H9 (cell line): ENCODE results near the gene CDSN. TPM values are rescaled to one million over a fixed set of nuclear protein-coding genes. Genes with fewer than 3 reads are reported as not detected.

Source experiments
- DNase-seq: peaks from one replicate; pipeline ENCODE4 v3.0.0-alpha.2; 2017
- H2AFZ ChIP-seq: one replicate; pipeline ENCODE4 v1.6.1; 2013; ENCODE audit warnings: mild to moderate bottlenecking, low read length, control low read depth, moderate library complexity
- H2AK5ac ChIP-seq: 2 replicates; pipeline ENCODE4 v1.6.1; 2013; ENCODE audit warnings: low read length, control low read depth, mixed read lengths; ENCODE audit not compliant: insufficient read length
- H2BK120ac ChIP-seq: one replicate; pipeline ENCODE4 v1.6.1; 2013; ENCODE audit warnings: low read depth, mild to moderate bottlenecking, low read length, control low read depth, inconsistent platforms; ENCODE audit not compliant: poor library complexity, severe bottlenecking
- H2BK12ac ChIP-seq: 2 replicates; pipeline ENCODE4 v1.6.1; 2013; ENCODE audit warnings: low read length, control low read depth, mixed read lengths, low read depth; ENCODE audit not compliant: insufficient read length
- H2BK15ac ChIP-seq: 2 replicates; pipeline ENCODE4 v1.6.1; 2013; ENCODE audit warnings: low read depth, low read length, control low read depth
- H2BK20ac ChIP-seq: one replicate; pipeline ENCODE4 v1.6.1; 2013; ENCODE audit warnings: low read depth, mild to moderate bottlenecking, low read length, control low read depth, inconsistent platforms; ENCODE audit not compliant: poor library complexity, severe bottlenecking
- H2BK5ac ChIP-seq: 2 replicates; pipeline ENCODE4 v1.6.1; 2013; ENCODE audit warnings: low read length, control low read depth, mixed read lengths; ENCODE audit not compliant: insufficient read length
- H3K14ac ChIP-seq: 2 replicates; pipeline ENCODE4 v1.6.1; 2013; ENCODE audit warnings: low read length, control low read depth; ENCODE audit not compliant: insufficient read depth
- H3K18ac ChIP-seq: 2 replicates; pipeline ENCODE4 v1.6.1; 2013; ENCODE audit warnings: low read depth, mild to moderate bottlenecking, mixed read lengths, low read length, control low read depth; ENCODE audit not compliant: insufficient read length
- H3K23ac ChIP-seq: 2 replicates; pipeline ENCODE4 v1.6.1; 2013; ENCODE audit warnings: low read length, control low read depth, mixed read lengths, low read depth; ENCODE audit not compliant: insufficient read length
- H3K23me2 ChIP-seq: 2 replicates; pipeline ENCODE4 v1.6.1; 2013; ENCODE audit warnings: low read depth, mild to moderate bottlenecking, mixed read lengths, low read length, control low read depth; ENCODE audit not compliant: insufficient read length, poor library complexity, severe bottlenecking
- H3K27ac ChIP-seq: 2 replicates; pipeline ENCODE4 v1.5.1; 2013; ENCODE audit warnings: low read length, control low read depth, mixed read lengths, low read depth; ENCODE audit not compliant: insufficient read length
- H3K27me3 ChIP-seq: 2 replicates; pipeline ENCODE4 v1.6.1; 2013; ENCODE audit warnings: low read length, control low read depth, inconsistent platforms; ENCODE audit not compliant: insufficient read depth
- H3K4ac ChIP-seq: 2 replicates; pipeline ENCODE4 v1.6.1; 2013; ENCODE audit warnings: low read depth, mild to moderate bottlenecking, control low read depth, inconsistent platforms, low read length, moderate library complexity
- H3K4me1 ChIP-seq: 2 replicates; pipeline ENCODE4 v1.6.1; 2013; ENCODE audit warnings: low read length, control low read depth, inconsistent platforms; ENCODE audit not compliant: insufficient read depth
- H3K4me2 ChIP-seq: 2 replicates; pipeline ENCODE4 v1.6.1; 2013; ENCODE audit warnings: low read length, control low read depth, mixed read lengths; ENCODE audit not compliant: insufficient read length, insufficient read depth
- H3K56ac ChIP-seq: 2 replicates; pipeline ENCODE4 v1.6.1; 2013; ENCODE audit warnings: low read depth, mild to moderate bottlenecking, mixed read lengths, low read length, control low read depth; ENCODE audit not compliant: insufficient read length
- H3K79me1 ChIP-seq: 2 replicates; pipeline ENCODE4 v1.6.1; 2013; ENCODE audit warnings: low read depth, mild to moderate bottlenecking, moderate library complexity, low read length, control low read depth, inconsistent platforms; ENCODE audit not compliant: insufficient read depth, poor library complexity, severe bottlenecking
- H3K79me2 ChIP-seq: 2 replicates; pipeline ENCODE4 v1.6.1; 2013; ENCODE audit warnings: low read length, control low read depth, inconsistent platforms; ENCODE audit not compliant: insufficient read depth
- H3K9ac ChIP-seq: 2 replicates; pipeline ENCODE4 v1.6.1; 2013; ENCODE audit warnings: low read length, control low read depth, mixed read lengths; ENCODE audit not compliant: insufficient read length; ENCODE audit errors: extremely low read depth
- H3K9me3 ChIP-seq: one replicate; pipeline ENCODE4 v1.6.1; 2013; ENCODE audit warnings: low read depth, low read length, inconsistent platforms; ENCODE audit not compliant: control insufficient read depth
- H3T11ph ChIP-seq: one replicate; pipeline ENCODE4 v1.6.1; 2013; ENCODE audit warnings: mild to moderate bottlenecking, low read length, control low read depth, inconsistent platforms
- H4K20me1 ChIP-seq: one replicate; pipeline ENCODE4 v1.6.1; 2013; ENCODE audit not compliant: control insufficient read depth, insufficient read length, insufficient read depth
- H4K5ac ChIP-seq: 2 replicates; pipeline ENCODE4 v1.6.1; 2013; ENCODE audit warnings: low read depth, mild to moderate bottlenecking, mixed read lengths, low read length, control low read depth; ENCODE audit not compliant: insufficient read length
- H4K8ac ChIP-seq: replicated peaks from 2 replicates; pipeline ENCODE4 v1.6.1; 2013; ENCODE audit warnings: low read length, control low read depth, mixed read lengths, low read depth; ENCODE audit not compliant: insufficient read length
- H4K91ac ChIP-seq: 2 replicates; pipeline ENCODE4 v1.6.1; 2013; ENCODE audit warnings: low read depth, mild to moderate bottlenecking, moderate library complexity, mixed read lengths, low read length, control low read depth; ENCODE audit not compliant: insufficient read length
- H3K27ac Mint-ChIP-seq, 3 experiments: 2 replicates in 2 of 3; 3 replicates in 1 of 3; pipeline ENCODE4 v1.8.0; 2020 to 2021; ENCODE audit warnings: mixed read lengths in 3 of 3, mild to moderate bottlenecking in 1 of 3, moderate library complexity in 1 of 3
- H3K27me3 Mint-ChIP-seq: 2 replicates; pipeline ENCODE4 v1.8.0; 2021; ENCODE audit warnings: low read depth, mild to moderate bottlenecking, moderate library complexity, mixed read lengths
- H3K36me3 Mint-ChIP-seq, 3 experiments: 2 replicates in 2 of 3; 3 replicates in 1 of 3; pipeline ENCODE4 v1.8.0; 2020 to 2021; ENCODE audit warnings: low read depth in 3 of 3, mixed read lengths in 3 of 3; ENCODE audit not compliant: insufficient read depth in 1 of 3
- H3K4me1 Mint-ChIP-seq, 2 experiments: 2 replicates each; pipeline ENCODE4 v1.8.0; 2020; ENCODE audit warnings: mixed read lengths in 2 of 2
- H3K4me3 Mint-ChIP-seq, 2 experiments: 2 replicates in 1 of 2; 3 replicates in 1 of 2; pipeline ENCODE4 v1.8.0; 2020 to 2021; ENCODE audit warnings: mild to moderate bottlenecking in 2 of 2, mixed read lengths in 2 of 2, moderate library complexity in 1 of 2
- H3K9me3 Mint-ChIP-seq, 2 experiments: 2 replicates in 1 of 2; 3 replicates in 1 of 2; pipeline ENCODE4 v1.8.0; 2020; ENCODE audit warnings: mild to moderate bottlenecking in 2 of 2, mixed read lengths in 2 of 2, moderate library complexity in 1 of 2
- WGBS: extraction: QIAGEN DNeasy Blood & Tissue Kit; methylation state at CpG from one replicate; pipeline ENCODE4 v1.1.7; 2013; ENCODE audit warnings: missing lambda C conversion rate, low lambda C conversion rate, mixed read lengths; ENCODE audit not compliant: insufficient read length; ENCODE audit errors: extremely low coverage; 5-methylcytosine and 5-hydroxymethylcytosine counted together
- total RNA-seq: library from RNA; stranded (reverse); gene quantifications from 2 replicates; pipeline ENCODE4 v1.2.1, GENCODE V29; 2021
- TF ChIP-seq, protein P1 (sequence below): fragments of 200-600 bp; sonication (generic); conservative IDR thresholded peaks from 3 replicates; pipeline ENCODE4 v1.8.0; 2021; ENCODE audit warnings: antibody characterized with exemption, mild to moderate bottlenecking

Gene CDSN
- total RNA-seq, 1 experiment from 2014 or later, result not detected

DNA sequence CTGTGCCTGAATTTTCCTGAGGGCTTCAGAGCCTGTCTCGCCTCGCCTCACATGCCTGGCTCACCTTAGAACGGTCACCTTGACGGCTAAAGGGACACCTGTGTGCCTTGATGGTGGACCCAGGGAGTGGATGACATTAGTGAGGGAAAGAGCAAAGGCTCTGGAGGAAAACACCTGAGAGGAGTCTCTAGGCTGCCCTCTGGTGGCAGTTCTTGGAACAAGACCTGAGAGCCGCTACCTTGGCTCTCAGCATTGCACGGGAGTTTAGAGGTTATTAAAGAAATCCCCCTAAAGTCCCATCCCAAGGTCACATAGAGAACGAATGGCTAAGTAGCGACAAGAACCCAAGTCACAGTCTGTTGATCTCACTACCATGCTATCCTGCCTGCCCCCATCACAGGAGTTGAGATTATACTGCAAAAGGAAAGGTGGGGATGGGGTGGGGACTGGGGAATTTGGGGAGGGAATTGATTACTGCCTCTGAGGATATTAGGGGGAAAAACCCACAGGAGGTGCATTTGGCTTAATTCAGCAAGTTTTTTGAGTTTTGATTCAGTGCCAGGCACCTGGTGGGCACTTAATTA lies 7.9 kb upstream of the CDSN start:
- WGBS, result no CpG with 5 or more reads among the region's 8 CpGs
- no peaks in the 10 kb centered on the region for H3K36me3 Mint-ChIP-seq

More for the DNA sequence above, 7.9 kb upstream of the CDSN start:
- H3K4me1 ChIP-seq, result no peaks in the 10 kb centered on the region
- H3K18ac ChIP-seq, result no peak overlapping the region
- no peak overlapping the region for H3K23ac ChIP-seq
- no peak overlapping the region for H4K91ac ChIP-seq
- no peak overlapping the region for H2BK12ac ChIP-seq
- no peaks in the 10 kb centered on the region for H3K9me3 ChIP-seq
- no peak overlapping the region for H4K5ac ChIP-seq
- no peak overlapping the region for H2BK15ac ChIP-seq
- no peaks in the 10 kb centered on the region for H3K27me3 ChIP-seq
- no peak overlapping the region for H3K4ac ChIP-seq
- H2AFZ ChIP-seq, result no peak overlapping the region
- no peak overlapping the region for H2BK5ac ChIP-seq
- no peak overlapping the region for H2BK120ac ChIP-seq
- no peak overlapping the region for H3K9ac ChIP-seq
- no peak overlapping the region for H3K4me2 ChIP-seq
- Mint-ChIP-seq H3K4me1 (peaks cover 42 to 50% of the 10 kb centered on the region in 2 experiments), H3K27ac (peak overlapping the region in 1 of 3 experiments; percentile 18; a peak in 1 of 7 replicates), H3K9me3 (no peaks in the 10 kb centered on the region; a peak in 1 of 5 replicates), H3K27me3 (peaks cover 13% of the 10 kb centered on the region), H3K4me3 (no peak overlapping the region)
- H3K27ac ChIP-seq, result no peak overlapping the region
- H3K14ac ChIP-seq, result no peak overlapping the region
- H4K8ac ChIP-seq, result no peak overlapping the region
- H4K20me1 ChIP-seq, result no peaks in the 10 kb centered on the region
- no peaks in the 10 kb centered on the region for H3K79me2 ChIP-seq
- H3K56ac ChIP-seq, result no peak overlapping the region
- peak; percentile 79 for DNase-seq
- no peak overlapping the region for H2BK20ac ChIP-seq
- no peak overlapping the region for H2AK5ac ChIP-seq
- TF ChIP-seq, protein P1, sequence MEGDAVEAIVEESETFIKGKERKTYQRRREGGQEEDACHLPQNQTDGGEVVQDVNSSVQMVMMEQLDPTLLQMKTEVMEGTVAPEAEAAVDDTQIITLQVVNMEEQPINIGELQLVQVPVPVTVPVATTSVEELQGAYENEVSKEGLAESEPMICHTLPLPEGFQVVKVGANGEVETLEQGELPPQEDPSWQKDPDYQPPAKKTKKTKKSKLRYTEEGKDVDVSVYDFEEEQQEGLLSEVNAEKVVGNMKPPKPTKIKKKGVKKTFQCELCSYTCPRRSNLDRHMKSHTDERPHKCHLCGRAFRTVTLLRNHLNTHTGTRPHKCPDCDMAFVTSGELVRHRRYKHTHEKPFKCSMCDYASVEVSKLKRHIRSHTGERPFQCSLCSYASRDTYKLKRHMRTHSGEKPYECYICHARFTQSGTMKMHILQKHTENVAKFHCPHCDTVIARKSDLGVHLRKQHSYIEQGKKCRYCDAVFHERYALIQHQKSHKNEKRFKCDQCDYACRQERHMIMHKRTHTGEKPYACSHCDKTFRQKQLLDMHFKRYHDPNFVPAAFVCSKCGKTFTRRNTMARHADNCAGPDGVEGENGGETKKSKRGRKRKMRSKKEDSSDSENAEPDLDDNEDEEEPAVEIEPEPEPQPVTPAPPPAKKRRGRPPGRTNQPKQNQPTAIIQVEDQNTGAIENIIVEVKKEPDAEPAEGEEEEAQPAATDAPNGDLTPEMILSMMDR, result peak; percentile 87
- no peak overlapping the region for H3T11ph ChIP-seq
- H3K79me1 ChIP-seq, result no peaks in the 10 kb centered on the region
- no peaks in the 10 kb centered on the region for H3K23me2 ChIP-seq
